KMS-11 (cell line): ENCODE results near the gene KCTD16.

Experiments used
- H2AFZ ChIP-seq: fragments of 200-600 bp; sonication (generic); 2 replicates; pipeline ENCODE4 v1.6.1; 2016; ENCODE audit warnings: antibody characterized with exemption, mixed run types, low read depth
- H3K27ac ChIP-seq: fragments of 200-600 bp; sonication (generic); 2 replicates; pipeline ENCODE4 v1.6.1; 2016; ENCODE audit warnings: mild to moderate bottlenecking, mixed run types
- H3K27me3 ChIP-seq: fragments of 200-600 bp; sonication (generic); 2 replicates; pipeline ENCODE4 v1.6.1; 2017; ENCODE audit warnings: mild to moderate bottlenecking, low read depth, mixed run types, moderate library complexity; ENCODE audit not compliant: insufficient read depth
- H3K36me3 ChIP-seq: fragments of 200-600 bp; sonication (generic); 2 replicates; pipeline ENCODE4 v1.6.1; 2017; ENCODE audit warnings: mild to moderate bottlenecking, mixed run types; ENCODE audit not compliant: insufficient read depth
- H3K4me1 ChIP-seq: fragments of 200-600 bp; sonication (generic); 2 replicates; pipeline ENCODE4 v1.6.1; 2016; ENCODE audit warnings: mild to moderate bottlenecking, low read depth, mixed run types; ENCODE audit not compliant: poor library complexity, severe bottlenecking
- H3K4me2 ChIP-seq: fragments of 200-600 bp; sonication (generic); 2 replicates; pipeline ENCODE4 v1.7.0; 2016; ENCODE audit warnings: mild to moderate bottlenecking, mixed run types
- H3K4me3 ChIP-seq: fragments of 200-600 bp; sonication (generic); IDR thresholded peaks from 2 replicates; pipeline ENCODE4 v1.6.1; 2017; ENCODE audit warnings: low read depth, low read length, mixed read lengths; ENCODE audit not compliant: insufficient read depth
- H3K79me2 ChIP-seq: fragments of 200-600 bp; sonication (generic); 2 replicates; pipeline ENCODE4 v1.6.1; 2016; ENCODE audit warnings: low read depth, mixed run types; ENCODE audit not compliant: insufficient read depth
- H3K9ac ChIP-seq: fragments of 200-600 bp; sonication (generic); 2 replicates; pipeline ENCODE4 v1.6.1; 2016; ENCODE audit warnings: mild to moderate bottlenecking, mixed run types
- H4K20me1 ChIP-seq: fragments of 200-600 bp; sonication (generic); 2 replicates; pipeline ENCODE4 v1.6.1; 2016; ENCODE audit warnings: mild to moderate bottlenecking, mixed run types; ENCODE audit not compliant: insufficient read depth
- TF ChIP-seq, protein P1 (sequence below): fragments of 200-600 bp; sonication (generic); conservative IDR thresholded peaks from 2 replicates; pipeline ENCODE4 v1.6.1; 2017; ENCODE audit warnings: low read depth, mild to moderate bottlenecking, antibody characterized with exemption, low read length, moderate library complexity, mixed read lengths

KCTD16 gene

DNA sequence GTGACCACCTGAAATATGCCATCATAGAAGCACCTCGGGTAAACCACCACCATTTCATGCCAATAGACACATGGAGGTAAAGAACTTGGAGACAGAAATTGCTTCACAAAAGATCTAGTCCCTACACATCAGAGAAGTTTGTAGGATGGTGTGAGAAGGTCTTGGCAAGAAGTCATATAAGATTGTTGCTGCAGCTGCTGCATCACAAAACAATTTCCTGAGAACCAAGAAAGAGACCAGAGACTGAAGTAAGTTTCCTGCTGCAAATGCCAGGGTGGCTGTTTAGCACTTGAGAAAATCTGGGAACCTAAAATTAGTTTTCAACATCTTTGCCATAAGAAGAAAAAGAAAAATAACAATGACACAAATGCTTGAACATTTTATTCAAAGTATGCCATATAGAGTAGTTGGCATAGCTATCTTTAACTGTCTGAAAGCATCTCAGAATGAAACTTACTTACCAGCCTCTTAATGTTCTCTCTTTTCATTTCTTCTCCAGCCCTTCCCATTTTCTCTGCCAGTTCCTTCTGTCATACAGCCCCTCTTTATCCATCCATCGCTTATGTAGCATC lies 114.3 kb downstream of the KCTD16 start:
- Histone ChIP-seq H4K20me1 (no peaks in the 10 kb centered on the region), H2AFZ (no peak overlapping the region), H3K4me2 (no peak overlapping the region), H3K79me2 (no peaks in the 10 kb centered on the region), H3K36me3 (no peaks in the 10 kb centered on the region), H3K27me3 (no peaks in the 10 kb centered on the region), H3K27ac (no peak overlapping the region), H3K4me1 (no peaks in the 10 kb centered on the region), H3K4me3 (no peak overlapping the region), H3K9ac (no peak overlapping the region)
- TF ChIP-seq, protein P1, sequence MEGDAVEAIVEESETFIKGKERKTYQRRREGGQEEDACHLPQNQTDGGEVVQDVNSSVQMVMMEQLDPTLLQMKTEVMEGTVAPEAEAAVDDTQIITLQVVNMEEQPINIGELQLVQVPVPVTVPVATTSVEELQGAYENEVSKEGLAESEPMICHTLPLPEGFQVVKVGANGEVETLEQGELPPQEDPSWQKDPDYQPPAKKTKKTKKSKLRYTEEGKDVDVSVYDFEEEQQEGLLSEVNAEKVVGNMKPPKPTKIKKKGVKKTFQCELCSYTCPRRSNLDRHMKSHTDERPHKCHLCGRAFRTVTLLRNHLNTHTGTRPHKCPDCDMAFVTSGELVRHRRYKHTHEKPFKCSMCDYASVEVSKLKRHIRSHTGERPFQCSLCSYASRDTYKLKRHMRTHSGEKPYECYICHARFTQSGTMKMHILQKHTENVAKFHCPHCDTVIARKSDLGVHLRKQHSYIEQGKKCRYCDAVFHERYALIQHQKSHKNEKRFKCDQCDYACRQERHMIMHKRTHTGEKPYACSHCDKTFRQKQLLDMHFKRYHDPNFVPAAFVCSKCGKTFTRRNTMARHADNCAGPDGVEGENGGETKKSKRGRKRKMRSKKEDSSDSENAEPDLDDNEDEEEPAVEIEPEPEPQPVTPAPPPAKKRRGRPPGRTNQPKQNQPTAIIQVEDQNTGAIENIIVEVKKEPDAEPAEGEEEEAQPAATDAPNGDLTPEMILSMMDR: no peak

DNA sequence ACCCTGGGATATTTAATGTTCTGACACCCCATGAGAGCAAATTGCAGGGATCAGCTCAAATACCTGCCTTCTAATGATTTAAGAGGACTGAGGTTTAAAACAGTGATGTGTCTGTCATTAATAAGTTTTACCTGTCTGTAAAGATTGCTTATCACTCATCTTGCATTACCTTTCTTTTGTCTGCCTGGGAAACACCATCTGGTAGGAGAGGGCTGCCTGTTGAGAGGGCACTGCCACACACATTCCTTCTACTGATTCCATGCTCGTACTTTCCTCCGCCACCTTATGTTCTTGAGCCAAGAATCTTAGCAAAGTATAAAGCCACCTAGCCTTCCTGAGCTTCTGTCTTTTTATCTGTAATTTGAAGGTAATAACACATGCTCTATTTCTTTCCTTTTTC lies 118.6 kb downstream of the KCTD16 start:
- Histone ChIP-seq H3K36me3 (no peaks in the 10 kb centered on the region), H4K20me1 (no peaks in the 10 kb centered on the region), H3K4me3 (no peak overlapping the region), H3K79me2 (no peaks in the 10 kb centered on the region), H2AFZ (no peak overlapping the region), H3K9ac (no peak overlapping the region), H3K4me2 (no peak overlapping the region), H3K4me1 (no peaks in the 10 kb centered on the region), H3K27me3 (no peaks in the 10 kb centered on the region), H3K27ac (no peak overlapping the region)
- TF ChIP-seq, protein P1: no peak

DNA sequence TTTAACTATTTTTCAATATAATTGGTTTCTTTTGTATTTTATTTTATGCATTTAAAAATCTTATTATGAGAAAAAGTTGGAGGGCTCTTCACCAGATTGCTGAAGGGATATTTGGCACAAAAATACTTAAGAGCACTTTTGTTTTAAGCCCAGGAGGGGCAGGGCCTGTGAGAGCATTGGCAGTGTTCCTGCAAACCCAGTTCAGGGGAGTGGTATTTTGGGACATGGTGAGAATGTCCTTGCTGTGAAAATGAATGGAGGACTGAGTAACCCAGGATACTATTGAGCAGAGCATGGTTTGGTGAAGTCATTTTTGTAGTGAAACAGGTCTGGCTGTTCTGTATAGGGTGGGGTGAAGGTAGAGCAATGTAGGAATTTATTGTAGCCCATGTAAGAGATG lies 121.4 kb downstream of the KCTD16 start:
- no peak overlapping the region for H3K4me3 ChIP-seq
- no peaks in the 10 kb centered on the region for H3K79me2 ChIP-seq
- no peaks in the 10 kb centered on the region for H3K36me3 ChIP-seq
- no peak overlapping the region for H3K27ac ChIP-seq
- no peaks in the 10 kb centered on the region for H3K27me3 ChIP-seq
- H3K4me1 ChIP-seq: no peaks in the 10 kb centered on the region
- no peak overlapping the region for H2AFZ ChIP-seq
- TF ChIP-seq, protein P1: no peak
- H4K20me1 ChIP-seq: no peaks in the 10 kb centered on the region
- H3K4me2 ChIP-seq: no peak overlapping the region
- no peak overlapping the region for H3K9ac ChIP-seq

DNA sequence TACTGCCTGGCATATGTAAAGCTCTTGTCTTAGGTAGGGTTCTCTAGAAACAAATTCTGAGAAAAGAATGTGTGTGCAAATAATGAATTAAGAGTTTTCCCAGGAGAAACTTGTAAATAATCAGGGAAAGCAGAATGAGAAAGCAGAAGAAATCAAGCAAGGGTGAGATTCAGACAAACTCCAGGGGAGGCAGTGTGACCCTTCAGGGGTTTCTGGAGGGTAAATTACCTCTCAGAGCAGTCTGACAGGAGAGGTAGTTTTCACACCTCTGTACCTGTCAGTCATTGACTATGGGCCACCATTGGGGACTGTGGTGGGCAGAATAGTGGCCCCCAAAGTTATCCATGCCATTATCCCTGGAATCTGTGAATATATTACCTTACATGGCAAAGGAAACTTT lies 124.6 kb downstream of the KCTD16 start:
- H3K79me2 ChIP-seq: no peaks in the 10 kb centered on the region
- TF ChIP-seq, protein P1: no peak
- H4K20me1 ChIP-seq: no peaks in the 10 kb centered on the region
- no peaks in the 10 kb centered on the region for H3K4me1 ChIP-seq
- no peaks in the 10 kb centered on the region for H3K27me3 ChIP-seq
- H3K4me3 ChIP-seq: no peak overlapping the region
- H3K9ac ChIP-seq: no peak overlapping the region
- no peak overlapping the region for H3K4me2 ChIP-seq
- H3K27ac ChIP-seq: no peak overlapping the region
- H3K36me3 ChIP-seq: no peaks in the 10 kb centered on the region
- no peak overlapping the region for H2AFZ ChIP-seq
